HG03575 (cell line): ENCODE measurements around the gene RBM4B.
A peak's percentile ranks its signal among the peaks of the same experiment; 100 is the strongest.

Experiments
- ATAC-seq: cut with Tn5 transposase; IDR thresholded peaks from one replicate; pipeline ENCODE4 v1.9.1; 2021; ENCODE audit not compliant: unreplicated experiment, insufficient number of reproducible peaks, low FRiP score; ENCODE audit errors: extremely low read depth

RBM4B gene

DNA sequence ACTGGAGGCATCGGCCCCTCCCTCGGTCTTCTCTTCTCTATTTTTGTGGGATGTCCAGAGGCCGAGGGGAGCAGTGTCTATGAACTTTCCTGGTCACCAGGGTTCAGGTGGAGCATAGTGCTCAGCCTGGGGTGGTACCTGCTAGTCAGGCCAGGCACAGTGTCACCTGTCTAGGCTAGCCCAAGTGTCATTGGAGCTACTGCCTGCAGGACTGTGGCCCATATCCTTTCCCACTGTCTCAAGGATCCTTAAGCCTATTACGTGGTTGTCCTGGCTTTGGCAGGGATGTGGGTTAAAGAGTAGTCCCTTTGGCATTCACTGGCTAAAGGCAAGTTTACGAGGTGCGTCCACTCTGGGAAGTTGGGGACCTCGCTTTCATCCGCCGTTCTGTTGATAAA lies 51.9 kb downstream of the RBM4B start:
- ATAC-seq = no peak

DNA sequence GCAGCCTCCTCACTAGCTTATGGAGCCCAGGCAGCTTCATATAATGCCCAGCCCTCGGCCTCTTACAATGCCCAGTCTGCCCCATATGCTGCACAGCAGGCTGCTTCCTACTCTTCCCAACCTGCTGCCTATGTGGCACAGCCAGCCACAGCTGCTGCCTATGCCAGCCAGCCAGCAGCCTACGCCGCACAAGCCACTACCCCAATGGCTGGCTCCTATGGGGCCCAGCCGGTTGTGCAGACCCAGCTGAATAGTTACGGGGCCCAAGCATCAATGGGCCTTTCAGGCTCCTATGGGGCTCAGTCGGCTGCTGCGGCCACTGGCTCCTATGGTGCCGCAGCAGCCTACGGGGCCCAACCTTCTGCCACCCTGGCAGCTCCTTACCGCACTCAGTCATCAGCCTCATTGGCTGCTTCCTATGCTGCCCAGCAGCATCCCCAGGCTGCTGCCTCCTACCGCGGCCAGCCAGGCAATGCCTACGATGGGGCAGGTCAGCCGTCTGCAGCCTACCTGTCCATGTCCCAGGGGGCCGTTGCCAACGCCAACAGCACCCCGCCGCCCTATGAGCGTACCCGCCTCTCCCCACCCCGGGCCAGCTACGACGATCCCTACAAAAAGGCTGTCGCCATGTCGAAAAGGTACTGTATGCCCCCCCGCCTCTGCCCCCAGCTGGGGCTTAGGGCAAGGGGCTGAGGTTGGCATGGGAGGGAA lies 52.5 kb downstream of the RBM4B start:
- no peak for ATAC-seq

DNA sequence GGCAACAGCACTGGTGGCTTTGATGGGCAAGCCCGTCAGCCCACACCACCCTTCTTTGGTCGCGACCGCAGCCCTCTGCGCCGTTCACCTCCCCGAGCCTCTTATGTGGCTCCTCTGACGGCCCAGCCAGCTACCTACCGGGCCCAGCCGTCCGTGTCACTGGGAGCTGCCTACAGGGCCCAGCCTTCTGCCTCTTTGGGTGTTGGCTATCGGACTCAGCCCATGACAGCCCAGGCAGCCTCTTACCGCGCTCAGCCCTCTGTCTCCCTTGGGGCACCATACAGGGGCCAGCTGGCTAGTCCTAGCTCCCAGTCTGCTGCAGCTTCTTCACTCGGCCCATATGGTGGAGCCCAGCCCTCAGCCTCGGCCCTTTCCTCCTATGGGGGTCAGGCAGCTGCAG lies 53.2 kb downstream of the RBM4B start:
- ATAC-seq = no peak

DNA sequence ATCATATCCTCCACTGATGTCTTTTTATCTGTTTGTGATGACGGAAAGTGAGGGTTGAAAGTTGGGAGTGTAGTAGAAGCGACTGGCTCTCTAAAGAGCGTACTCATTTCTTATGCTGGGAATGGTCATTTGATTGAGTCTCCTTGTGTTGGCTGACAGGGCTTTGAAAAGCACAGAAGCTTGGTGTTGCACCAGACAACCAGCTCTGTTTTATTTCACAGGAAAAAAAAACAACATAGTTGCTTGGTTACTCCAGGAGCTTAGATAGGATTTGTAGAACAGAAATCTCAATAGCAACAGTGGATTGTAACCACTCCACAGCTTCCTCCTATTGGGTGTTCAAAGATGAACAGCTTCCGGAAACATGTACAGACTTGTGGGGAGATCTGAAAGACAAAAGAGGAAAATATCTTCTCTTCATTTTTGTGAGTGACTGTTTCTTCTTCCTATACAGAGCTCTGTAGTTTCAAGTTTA lies 58.6 kb downstream of the RBM4B start:
- no peak for ATAC-seq

DNA sequence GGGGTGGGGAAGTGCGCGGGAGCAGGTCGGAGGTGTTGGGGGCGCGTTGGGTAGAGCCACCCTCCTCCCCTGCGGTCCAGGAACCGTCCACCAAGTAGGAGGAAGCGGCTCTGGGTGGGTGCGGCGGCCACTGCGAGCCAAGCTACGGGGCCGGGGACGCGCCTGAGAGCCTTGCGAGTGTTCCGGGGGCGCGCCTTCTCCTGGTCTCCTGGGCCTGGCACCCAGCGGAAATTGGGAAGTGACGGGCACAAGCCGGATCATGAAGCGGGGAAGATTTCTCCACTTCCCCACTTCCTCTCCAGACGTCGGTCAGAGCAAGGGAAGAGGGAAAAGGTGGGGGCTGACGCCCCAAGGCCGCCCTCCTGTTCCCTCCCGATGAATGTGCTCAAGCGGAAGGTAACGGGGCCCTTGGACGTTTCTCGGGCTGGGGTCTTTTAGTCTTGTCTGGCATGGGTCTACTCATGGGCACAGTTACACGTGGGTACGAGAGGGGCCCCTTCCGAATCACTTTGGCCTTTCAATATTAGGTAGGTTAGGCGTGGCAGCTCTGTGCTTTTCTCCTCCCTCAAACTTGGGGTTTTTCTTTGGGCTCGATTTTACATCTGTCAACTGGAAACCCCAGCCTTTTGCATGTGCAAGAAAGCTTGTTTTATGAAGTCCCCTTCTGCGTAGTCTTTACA lies 60.4 kb downstream of the RBM4B start:
- ATAC-seq = no peak

DNA sequence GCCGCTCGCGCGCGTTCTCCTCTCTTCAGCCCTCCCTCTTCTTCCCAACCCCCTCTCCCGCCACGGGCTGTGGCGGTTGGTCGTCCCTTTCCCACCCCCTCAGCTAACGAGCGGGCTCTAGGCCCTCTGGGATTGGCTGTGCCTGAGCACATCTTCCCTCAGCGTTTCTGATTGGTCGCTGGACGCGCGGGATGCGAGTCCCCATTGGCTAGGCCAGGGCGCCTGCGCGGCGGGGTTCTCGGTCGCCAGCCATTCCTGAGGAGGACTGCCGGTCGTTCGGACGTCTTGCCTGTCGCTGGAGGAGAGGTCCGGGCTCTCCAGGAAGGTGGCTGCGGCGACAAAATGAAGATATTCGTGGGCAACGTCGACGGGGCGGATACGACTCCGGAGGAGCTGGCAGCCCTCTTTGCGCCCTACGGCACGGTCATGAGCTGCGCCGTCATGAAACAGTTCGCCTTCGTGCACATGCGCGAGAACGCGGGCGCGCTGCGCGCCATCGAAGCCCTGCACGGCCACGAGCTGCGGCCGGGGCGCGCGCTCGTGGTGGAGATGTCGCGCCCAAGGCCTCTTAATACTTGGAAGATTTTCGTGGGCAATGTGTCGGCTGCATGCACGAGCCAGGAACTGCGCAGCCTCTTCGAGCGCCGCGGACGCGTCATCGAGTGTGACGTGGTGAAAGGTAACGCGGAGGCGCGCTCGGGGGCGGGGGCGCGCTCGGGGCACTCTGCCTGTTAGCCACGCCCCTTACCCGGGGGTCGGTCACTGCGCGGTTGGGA lies 61.1 kb downstream of the RBM4B start, which contains the start of gene RBM14:
TSS of gene RBM14 (plus strand) at position 252 of the 776 bp plus-strand sequence. CDS start at position 343, 91 bp downstream.
- ATAC-seq = peak; percentile 82
